Right ventricle myocardium superior (tissue), 1 donor: Measurements from ENCODE around the gene PET117. TPM values are rescaled to one million over a fixed set of nuclear protein-coding genes. Genes with fewer than 3 reads are reported as not detected.
"Not testable (repeated sequence)": the region's sequence is repeated elsewhere in the genome, so short reads cannot be mapped to it uniquely, and the experiment has no call there.

ENCODE experiments used
- ATAC-seq: fragments of 200-7000 bp; cut with Tn5 transposase; one replicate; pipeline ENCODE4 v1.9.1; 2020; ENCODE audit warnings: mild to moderate bottlenecking; ENCODE audit not compliant: poor library complexity
- DNase-seq: peaks from one replicate; pipeline ENCODE4 v3.0.0-alpha.2; 2020
- intact Hi-C: fragments of 100-400 bp; cut with DNase I; formaldehyde crosslinking; loops from one replicate; pipeline ENCODE4 v1.11.2; 2022
- total RNA-seq: library from RNA; stranded (reverse); fragmentation: NEBNext Ultra II Directional; extraction: Animal tissue kit (Norgen Biotek cat#: 25700); gene quantifications from one replicate; pipeline ENCODE4 v1.2.1, GENCODE V29; 2021
- donor health status: DM: no; HTN: yes; CAD: no; lungs with severe emphysema.

The PET117 gene
- total RNA-seq, 1 donor from 2014 or later: 12.0 TPM

DNA sequence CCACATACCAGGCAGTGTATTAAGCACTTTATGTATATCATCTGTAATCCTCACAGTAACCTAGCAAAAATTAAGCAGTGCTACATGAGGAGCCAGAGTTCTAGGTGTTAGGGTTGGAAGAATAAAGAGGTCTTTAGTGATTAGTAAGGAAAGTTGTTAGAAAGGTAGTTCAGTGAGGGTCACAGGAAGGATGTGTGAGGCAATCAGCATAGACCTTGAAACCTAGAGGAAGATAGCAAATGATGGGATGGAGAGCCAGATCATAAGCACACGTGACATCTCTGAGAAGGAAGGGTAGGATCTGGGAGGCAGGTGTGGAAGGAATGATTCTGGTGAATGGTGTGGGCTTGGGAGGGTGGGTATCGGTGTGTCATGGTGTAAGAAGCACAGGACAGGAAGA, 2.2 kb downstream of the PET117 start:
- DNase-seq (no peak), ATAC-seq (no peak)
- intact Hi-C loops: loop anchor here (10.0 kb wide), 1 partner anchor 145 kb away; the partner anchor contains the start of gene ZNF133

DNA sequence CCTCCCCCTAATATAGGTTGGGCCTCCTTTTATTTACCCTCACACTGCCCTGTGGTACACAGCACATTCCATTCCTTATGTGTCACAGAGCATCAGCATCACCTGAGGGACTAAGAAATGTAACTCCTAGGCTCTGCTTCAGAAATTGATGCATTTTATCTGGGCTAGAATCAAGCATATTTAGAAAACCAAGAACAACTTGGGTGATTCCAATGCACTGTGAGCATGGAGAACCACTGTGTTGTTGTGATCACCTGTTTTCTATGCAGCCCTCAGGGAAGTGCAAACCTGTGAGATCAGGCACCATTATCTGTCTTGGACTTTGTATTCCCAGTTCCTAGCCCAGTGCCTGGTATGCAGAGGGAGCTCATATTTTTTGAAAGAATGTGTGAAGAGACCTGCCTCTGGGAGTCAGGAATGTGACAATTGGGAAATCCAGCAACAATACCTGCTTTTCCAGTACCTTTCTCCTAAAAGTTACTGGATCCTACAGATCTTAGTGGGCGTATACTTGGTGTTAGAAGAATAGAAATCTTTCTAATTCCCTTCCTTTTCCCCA, 7.0 kb downstream of the PET117 start:
- DNase-seq (no peak), ATAC-seq (no peak)
- intact Hi-C loops: no loop called here

- no peak for ATAC-seq
Measured at GRCh38 chr20:18154342-18154741, 16.7 kb downstream of the PET117 start.

DNA sequence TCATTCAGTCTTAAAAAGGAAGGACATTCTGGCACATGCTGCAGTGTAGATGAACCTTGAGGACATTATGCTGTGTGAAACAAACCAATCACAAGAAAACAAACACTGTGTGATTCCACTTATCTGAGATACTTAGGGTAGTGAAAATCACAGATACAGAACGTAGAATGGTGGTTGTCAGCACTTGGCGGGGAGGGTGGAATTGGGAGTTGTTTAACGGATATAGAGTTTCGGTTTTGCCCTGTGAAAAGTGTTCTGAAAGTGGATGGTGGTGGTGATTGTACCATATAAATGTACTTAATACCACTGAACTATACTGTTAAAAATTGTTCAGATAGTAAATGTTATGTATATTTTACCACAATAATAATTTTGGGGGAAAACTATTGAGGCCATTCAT, 18.4 kb downstream of the PET117 start:
- ATAC-seq (no peak), DNase-seq (no peak)
- intact Hi-C loops: no loop called here

More at GRCh38 chr20:18154342-18154741, 16.7 kb downstream of the PET117 start:
- intact Hi-C loops: no loop called here
- DNase-seq: no peak

- intact Hi-C loops: no loop called here
- DNase-seq (no peak), ATAC-seq (no peak)
Measured at GRCh38 chr20:18164356-18164755, 26.7 kb downstream of the PET117 start.

DNA sequence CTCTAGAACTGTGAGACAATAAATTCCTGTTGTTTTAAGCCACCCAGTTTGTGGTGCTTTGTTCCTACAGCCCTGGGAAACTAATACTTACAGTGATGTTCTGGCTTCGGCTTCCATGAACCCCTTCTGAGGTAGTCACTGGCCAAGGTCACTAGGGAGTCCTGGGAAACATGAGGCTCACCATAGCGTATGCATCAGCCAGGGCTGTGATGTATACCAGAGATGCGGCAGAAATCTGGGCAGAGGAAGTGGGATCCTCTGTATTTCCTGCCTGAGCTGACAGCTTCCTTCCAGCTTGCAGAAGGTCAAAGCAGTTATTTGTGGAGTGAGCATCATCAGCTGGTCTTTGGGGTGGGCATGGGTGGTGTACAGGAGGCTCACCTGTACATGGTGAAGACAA, 27.9 kb downstream of the PET117 start:
- ATAC-seq (no peak), DNase-seq (no peak)
- intact Hi-C loops: no loop called here

DNA sequence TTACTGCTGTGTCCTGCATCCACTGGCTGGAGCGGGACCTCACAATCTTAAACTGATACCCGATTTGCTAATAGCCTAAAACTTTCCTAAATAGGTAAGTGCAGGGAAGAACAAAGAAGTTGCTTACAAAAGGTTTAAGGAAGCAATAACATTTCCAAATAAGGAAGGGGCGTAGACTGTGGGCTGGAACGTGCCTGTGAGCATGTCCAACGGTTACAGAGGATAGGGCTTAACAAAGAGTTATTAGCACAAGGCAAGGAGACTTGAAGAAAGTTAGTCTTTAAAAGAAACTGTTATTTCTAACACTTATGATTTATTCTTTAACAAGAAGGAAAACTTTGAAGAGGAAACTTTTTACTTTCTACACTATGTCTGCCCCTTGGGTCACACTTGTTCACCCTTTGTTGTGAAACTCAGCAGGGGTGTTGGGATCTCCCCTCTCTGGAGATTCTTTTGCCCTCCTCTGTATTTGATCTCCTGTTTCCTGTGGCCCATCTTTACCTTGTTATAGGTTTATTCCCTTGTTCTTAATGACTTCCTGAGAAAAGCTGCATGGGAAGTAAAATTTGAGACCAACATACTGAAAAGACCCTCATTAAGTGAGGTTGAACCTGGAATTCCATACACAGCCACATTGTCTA, 28.7 kb downstream of the PET117 start:
- ATAC-seq: no peak
- no peak for DNase-seq
- intact Hi-C loops: no loop called here

- DNase-seq: no peak
- intact Hi-C loops: no loop called here
- ATAC-seq: no peak
Measured at GRCh38 chr20:18166950-18167349, 29.3 kb downstream of the PET117 start.

- intact Hi-C loops: no loop called here
- ATAC-seq: no peak
- DNase-seq: no peak
Measured at GRCh38 chr20:18172379-18172778, 34.7 kb downstream of the PET117 start.

DNA sequence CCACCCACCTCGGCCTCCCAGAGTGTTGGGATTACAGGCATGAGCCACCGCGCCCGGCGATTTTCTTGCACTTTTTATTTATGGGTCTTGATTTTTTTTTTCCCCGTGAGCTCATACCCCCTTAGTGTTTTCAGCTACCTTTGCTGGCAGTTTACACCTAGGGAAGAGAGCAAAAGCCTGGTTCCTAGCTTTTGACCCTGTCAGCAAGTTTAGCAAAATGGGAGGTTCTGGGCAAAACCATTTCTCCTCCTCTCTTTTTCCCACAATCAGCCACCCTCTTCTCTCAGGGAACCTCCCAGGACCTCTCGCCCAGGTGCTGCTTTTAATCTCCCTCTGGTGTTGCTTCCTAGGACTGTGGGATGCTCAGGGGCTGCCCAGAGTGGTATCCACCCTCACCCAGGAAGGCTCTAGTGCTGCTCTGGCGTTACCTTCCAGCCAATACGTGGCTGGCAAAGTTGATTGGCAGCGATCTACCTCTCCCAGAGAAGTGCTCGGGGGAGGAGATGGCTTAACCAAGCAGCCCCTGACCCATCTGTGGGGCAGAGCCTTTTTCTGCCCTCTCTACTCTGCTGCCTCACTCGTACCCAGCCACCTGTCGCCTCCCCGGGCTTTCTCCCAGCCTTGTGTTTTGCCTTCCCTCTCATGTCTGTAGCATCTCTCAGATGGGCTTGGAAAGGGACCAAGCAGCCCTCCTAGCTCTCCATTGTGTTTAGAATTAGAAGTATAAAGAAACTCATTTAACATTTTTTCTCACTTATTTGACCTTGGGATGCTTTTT, 37.4 kb downstream of the PET117 start:
- ATAC-seq: no peak
- no peak for DNase-seq
- intact Hi-C loops: no loop called here

DNA sequence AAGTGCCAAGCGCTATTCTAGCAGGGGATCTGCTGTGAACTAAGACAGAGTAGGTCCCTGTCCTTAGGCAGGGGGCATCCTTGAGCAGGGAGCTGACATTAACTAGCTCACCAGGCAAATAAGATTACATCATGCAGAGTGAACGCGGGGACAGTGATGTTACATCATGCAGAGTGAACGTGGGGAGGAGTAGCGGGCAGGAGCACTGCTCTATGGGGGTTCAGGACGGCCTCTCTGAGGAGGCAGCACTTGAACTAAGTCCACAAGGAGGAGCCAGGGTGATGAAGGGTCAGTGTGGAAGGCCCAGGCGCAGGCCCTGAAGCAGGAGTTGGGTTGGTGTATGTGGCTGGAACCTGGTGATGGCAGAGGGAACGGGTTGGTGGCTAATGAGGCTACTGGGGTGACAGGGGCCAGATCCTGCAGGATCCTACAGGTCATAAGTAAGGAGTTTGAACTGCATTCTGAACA, 38.7 kb downstream of the PET117 start:
- ATAC-seq (no peak), DNase-seq (no peak)
- intact Hi-C loops: no loop called here

- DNase-seq, intact Hi-C loops, ATAC-seq: not testable (repeated sequence)
Measured at GRCh38 chr20:18180366-18180765, 42.7 kb downstream of the PET117 start.

DNA sequence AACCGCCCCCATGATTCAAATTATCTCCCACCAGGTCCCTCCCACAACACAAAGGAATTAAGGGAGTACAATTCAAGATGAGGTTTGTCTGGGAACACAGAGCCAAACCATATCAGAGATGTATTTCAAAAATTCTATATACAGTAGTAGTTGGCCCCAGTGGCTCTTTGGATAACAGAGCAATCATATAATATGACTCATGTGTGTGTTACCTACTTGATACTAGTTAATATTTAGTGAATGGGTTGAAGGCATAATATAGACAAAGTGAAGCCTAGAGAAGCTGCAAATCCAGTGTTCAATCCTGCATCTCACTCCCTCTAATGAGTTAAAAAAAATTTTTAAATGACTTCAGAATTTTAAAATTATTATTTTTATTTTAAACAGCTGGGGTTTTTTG, 43.2 kb downstream of the PET117 start:
- intact Hi-C loops: no loop called here
- DNase-seq (no peak), ATAC-seq (no peak)

DNA sequence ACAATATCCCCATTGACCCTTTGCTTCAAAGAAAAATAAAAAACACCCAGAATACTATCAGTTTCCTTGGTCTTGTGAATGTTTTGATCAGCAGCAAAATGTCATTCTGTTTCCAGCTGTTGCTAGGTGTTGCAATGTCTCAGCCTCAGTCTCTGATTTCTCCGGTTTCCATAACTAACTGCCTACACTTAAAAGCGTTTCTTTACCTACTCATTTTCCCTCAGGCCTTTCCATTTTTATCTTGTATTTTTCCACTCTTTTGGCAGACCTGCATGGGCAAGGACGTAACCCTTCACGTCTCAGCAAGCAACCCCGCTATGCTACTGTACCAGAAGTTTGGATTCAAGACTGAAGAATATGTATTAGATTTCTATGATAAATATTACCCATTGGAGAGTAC, 49.4 kb downstream of the PET117 start:
- intact Hi-C loops: no loop called here
- DNase-seq: no peak
- ATAC-seq: no peak

DNA sequence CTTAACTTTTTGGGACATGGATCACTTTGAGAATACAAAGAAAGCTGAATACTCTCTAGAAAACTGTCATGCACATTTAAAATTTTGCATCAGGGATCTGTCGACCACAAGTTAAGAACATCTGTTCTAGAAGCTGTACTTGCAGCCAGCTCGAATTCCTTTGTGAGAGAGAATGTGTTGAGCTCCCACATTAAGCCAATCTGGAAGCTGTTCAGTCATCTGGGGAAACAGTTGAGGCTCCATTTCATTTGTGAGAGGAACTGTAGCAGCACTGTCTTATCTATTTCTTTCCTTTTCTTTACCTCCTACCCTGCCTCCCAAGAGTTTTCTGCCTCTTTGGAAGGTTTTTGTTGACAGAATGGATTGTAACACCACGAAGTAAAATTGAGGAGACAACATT, 50.8 kb downstream of the PET117 start:
- intact Hi-C loops: no loop called here
- ATAC-seq (peak; percentile 53), DNase-seq (no peak)

DNA sequence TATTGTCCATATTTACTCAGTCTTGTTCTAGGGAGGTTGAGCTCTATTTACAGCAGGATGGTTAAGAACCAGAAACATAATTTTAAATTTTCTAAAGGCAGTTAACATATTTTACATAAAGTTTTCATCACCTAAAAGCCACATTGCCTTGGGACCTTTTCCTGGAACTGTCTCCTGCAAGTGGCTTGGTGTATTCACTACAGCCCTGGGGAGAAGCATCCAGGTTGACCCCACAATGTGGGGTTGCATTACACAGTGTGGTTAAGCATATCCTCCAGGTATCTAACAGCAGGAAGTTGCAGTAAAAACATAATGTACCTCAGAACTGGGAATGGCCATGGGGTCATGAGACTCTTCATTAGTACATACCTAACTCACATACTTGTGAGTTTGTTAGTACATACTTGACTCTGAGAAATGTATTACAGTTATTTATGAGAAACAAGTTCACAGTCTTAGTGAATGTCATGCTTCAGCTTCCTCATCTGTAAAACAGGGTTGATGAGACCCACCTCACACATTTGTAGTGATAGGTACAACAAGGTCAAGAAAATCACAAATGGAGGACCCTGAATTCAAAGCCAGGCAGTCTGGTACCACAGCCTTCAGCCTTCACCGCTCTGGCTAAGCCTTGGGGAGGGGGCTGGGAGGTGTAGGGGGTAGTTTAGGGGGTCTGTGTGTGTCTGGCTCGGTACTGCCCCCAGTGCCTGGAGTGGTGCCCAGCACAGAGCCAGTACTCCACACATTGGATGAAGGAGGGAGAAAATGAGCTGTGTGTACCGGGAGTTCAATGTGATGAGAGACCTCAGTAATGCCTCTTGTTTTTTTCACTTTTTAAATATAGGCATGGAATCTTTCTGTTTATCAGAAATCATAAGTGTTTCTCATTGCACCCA, 52.9 kb downstream of the PET117 start:
- ATAC-seq (no peak), DNase-seq (no peak)
- intact Hi-C loops: no loop called here

- intact Hi-C loops: no loop called here
- no peak for DNase-seq
- ATAC-seq: no peak
Measured at GRCh38 chr20:18191306-18191705, 53.6 kb downstream of the PET117 start.
